Spleen (tissue), 11 donors: ENCODE data around the gene PTPRM. TPM values are rescaled to one million over a fixed set of nuclear protein-coding genes. Genes with fewer than 3 reads are reported as not detected.
A peak's percentile ranks its signal among the peaks of the same experiment; 100 is the strongest.

ENCODE experiments used
- DNase-seq: peaks from one replicate; pipeline ENCODE4 v3.0.0-alpha.2; 2020
- H3K27ac ChIP-seq, 8 donors: fragments of 200-600 bp; sonication (generic) in 7 of 8; 1 replicate in 4 of 8; 2 replicates in 4 of 8; pipeline versions ENCODE4 v1.5.0 to v1.8.0; 2016 to 2021; ENCODE audit warnings: inconsistent platforms in 4 of 8, mild to moderate bottlenecking in 4 of 8, moderate library complexity in 1 of 8
- H3K27me3 ChIP-seq, 7 donors: fragments of 200-600 bp; sonication (generic) in 6 of 7; replicated peaks in 1 of 7; 1 replicate in 4 of 7; 2 replicates in 3 of 7; pipeline versions ENCODE4 v1.5.0 to v1.8.0; 2016 to 2021; ENCODE audit warnings: inconsistent platforms in 3 of 7, mild to moderate bottlenecking in 1 of 7
- H3K36me3 ChIP-seq, 6 donors: fragments of 200-600 bp; sonication (generic) in 5 of 6; 1 replicate in 4 of 6; 2 replicates in 2 of 6; pipeline versions ENCODE4 v1.5.0 to v1.8.0; 2016 to 2021; ENCODE audit warnings: inconsistent platforms in 2 of 6
- H3K4me1 ChIP-seq, 6 donors: fragments of 200-600 bp; sonication (generic) in 5 of 6; 1 replicate in 3 of 6; 2 replicates in 3 of 6; pipeline versions ENCODE4 v1.5.0 to v1.8.0; 2016 to 2021; ENCODE audit warnings: inconsistent platforms in 3 of 6
- H3K4me3 ChIP-seq, 8 donors: fragments of 200-600 bp; sonication (generic) in 7 of 8; 1 replicate in 4 of 8; 2 replicates in 4 of 8; pipeline versions ENCODE4 v1.5.0 to v1.8.0; 2016 to 2021; ENCODE audit warnings: inconsistent platforms in 4 of 8, mild to moderate bottlenecking in 4 of 8, moderate library complexity in 2 of 8
- H3K9me3 ChIP-seq, 8 donors: fragments of 200-600 bp; sonication (generic) in 7 of 8; 1 replicate in 4 of 8; 2 replicates in 4 of 8; pipeline versions ENCODE4 v1.5.0 to v1.8.0; 2016 to 2021; ENCODE audit warnings: inconsistent platforms in 4 of 8
- CTCF ChIP-seq, 11 experiments: fragments of 200-600 bp in 7 of 11; fragments of 450-650 bp in 4 of 11; sonication (generic) in 4 of 11; IDR thresholded peaks in 8 of 11; conservative IDR thresholded peaks in 3 of 11; 1 replicate in 7 of 11; 2 replicates in 4 of 11; pipeline versions ENCODE4 v1.4.0 to v1.8.0; 2016 to 2021; ENCODE audit warnings: antibody characterized with exemption in 11 of 11, inconsistent platforms in 4 of 11, mild to moderate bottlenecking in 1 of 11
- POLR2A ChIP-seq, 3 donors: fragments of 450-650 bp; IDR thresholded peaks; one replicate each; pipeline ENCODE4 v1.5.1; 2017; ENCODE audit warnings: antibody characterized with exemption in 3 of 3, mild to moderate bottlenecking in 1 of 3
- POLR2AphosphoS5 ChIP-seq, 3 donors: sonication (generic); formaldehyde crosslinking; IDR thresholded peaks; one replicate each; pipeline ENCODE4 v1.5.1; 2017; ENCODE audit warnings: antibody characterized with exemption in 3 of 3
- WGBS, 5 donors: extraction: QIAGEN DNeasy Blood & Tissue Kit in 3 of 5; methylation state at CpG; one replicate each; pipeline versions ENCODE4 v1.1.5 to v1.1.7; 2013 to 2018; 5-methylcytosine and 5-hydroxymethylcytosine counted together
- intact Hi-C: fragments of 100-400 bp; cut with DNase I; formaldehyde crosslinking; loops from one replicate; pipeline ENCODE4 v1.15.0; 2023; ENCODE audit warnings: low total_unique reads
- polyA plus RNA-seq, 3 donors: library from polyadenylated mRNA; stranded (reverse); fragments of 200-250 nt; gene quantifications; one replicate each; pipeline ENCODE4 v1.2.1, GENCODE V29; 2013
- total RNA-seq, 7 donors: library from RNA; depleted of rRNA in 3 of 7; stranded (reverse); fragments of >200 nt in 3 of 7; fragmentation: NEBNext Ultra II Directional in 4 of 7; extraction: Animal tissue kit (Norgen Biotek cat#: 25700) in 4 of 7; gene quantifications; one replicate each; pipeline versions ENCODE4 v1.1.0 to v1.2.1, GENCODE V29; 2016 to 2021
- donor health status: healthy with polysubstance abuse.
- donor health status: DM: no; HTN: no; CAD: no; lungs with moderate emphysema.
- donor health status: DM: no; HTN: no; CAD: no.
- donor health status: Bipolar disorder and iron deficiency.
- donor health status: healthy.
- donor health status: DM: no; HTN: no; CAD: no.
- donor health status: DM: yes; HTN: yes; CAD: no.

PTPRM gene
- total and polyA plus RNA-seq, 10 donors = 23.5 to 97.8 (median 62.8) TPM

GRCh38 chr18:8130096-8130495 is 563.0 kb downstream of the PTPRM start:
- Histone ChIP-seq H3K36me3 (no peaks in the 10 kb centered on the region), H3K4me3 (no peak overlapping the region), H3K27ac (no peak overlapping the region), H3K4me1 (no peaks in the 10 kb centered on the region), H3K27me3 (no peaks in the 10 kb centered on the region), H3K9me3 (no peaks in the 10 kb centered on the region)
- intact Hi-C loops = no loop called here
- DNase-seq = no peak
- 80 to 87% (median 82%) methylated on average over 5 of the region's 5 CpGs for WGBS, 5 donors
- TF ChIP-seq POLR2A (IDR thresholded peaks at IDR 0.05) = no peak
- TF ChIP-seq CTCF (IDR thresholded peaks at IDR 0.05 in 8 of 11, conservative IDR thresholded peaks at IDR 0.05 in 3 of 11) = no peak
- TF ChIP-seq POLR2AphosphoS5 (IDR thresholded peaks at IDR 0.05) = no peak

GRCh38 chr18:8133032-8133431 is 565.9 kb downstream of the PTPRM start:
- DNase-seq = no peak
- TF ChIP-seq CTCF (IDR thresholded peaks at IDR 0.05 in 8 of 11, conservative IDR thresholded peaks at IDR 0.05 in 3 of 11) (no peak), POLR2A (IDR thresholded peaks at IDR 0.05) (no peak), POLR2AphosphoS5 (IDR thresholded peaks at IDR 0.05) (no peak)
- H3K27ac ChIP-seq = no peak overlapping the region
- no peaks in the 10 kb centered on the region for H3K27me3 ChIP-seq
- H3K36me3 ChIP-seq = no peaks in the 10 kb centered on the region
- H3K4me1 ChIP-seq = no peaks in the 10 kb centered on the region
- intact Hi-C loops = no loop called here
- no peaks in the 10 kb centered on the region for H3K9me3 ChIP-seq
- no peak overlapping the region for H3K4me3 ChIP-seq

- no peaks in the 10 kb centered on the region for H3K9me3 ChIP-seq
- no peaks in the 10 kb centered on the region for H3K36me3 ChIP-seq
- 79 to 100% (median 90%) methylated on average over 1 of the region's 1 CpG for WGBS, 5 donors
- no peak overlapping the region for H3K27ac ChIP-seq
- intact Hi-C loops = no loop called here
- DNase-seq = no peak
- H3K4me1 ChIP-seq = no peaks in the 10 kb centered on the region
- no peaks in the 10 kb centered on the region for H3K27me3 ChIP-seq
- H3K4me3 ChIP-seq = no peak overlapping the region
- TF ChIP-seq POLR2AphosphoS5 (IDR thresholded peaks at IDR 0.05) (no peak), POLR2A (IDR thresholded peaks at IDR 0.05) (no peak), CTCF (IDR thresholded peaks at IDR 0.05 in 8 of 11, conservative IDR thresholded peaks at IDR 0.05 in 3 of 11) (no peak)
Measured at GRCh38 chr18:8133888-8134287, 566.8 kb downstream of the PTPRM start.

GRCh38 chr18:8139127-8139527 is 572.0 kb downstream of the PTPRM start:
- H3K4me1 ChIP-seq = peaks cover 0 to 7% (median 3%) of the 10 kb centered on the region in 6 donors
- WGBS, 5 donors = 51 to 73% (median 71%) methylated on average over 10 of the region's 10 CpGs
- no peak for DNase-seq
- TF ChIP-seq POLR2A (IDR thresholded peaks at IDR 0.05) (no peak), POLR2AphosphoS5 (IDR thresholded peaks at IDR 0.05) (no peak)
- peaks cover 0 to 5% (median 0%) of the 10 kb centered on the region in 6 donors for H3K36me3 ChIP-seq
- no peaks in the 10 kb centered on the region for H3K27me3 ChIP-seq
- no peak overlapping the region for H3K4me3 ChIP-seq
- H3K27ac ChIP-seq = peak overlapping the region in 1 of 8 donors; percentile 13
- intact Hi-C loops = no loop called here
- no peaks in the 10 kb centered on the region for H3K9me3 ChIP-seq

- intact Hi-C loops = no loop called here
- TF ChIP-seq CTCF (IDR thresholded peaks at IDR 0.05 in 8 of 11, conservative IDR thresholded peaks at IDR 0.05 in 3 of 11) (no peak), POLR2AphosphoS5 (IDR thresholded peaks at IDR 0.05) (no peak), POLR2A (IDR thresholded peaks at IDR 0.05) (no peak)
- Histone ChIP-seq H3K27ac (no peak overlapping the region), H3K9me3 (no peaks in the 10 kb centered on the region), H3K36me3 (peaks cover 0 to 9% (median 0%) of the 10 kb centered on the region in 6 donors), H3K4me3 (no peak overlapping the region), H3K4me1 (peaks cover 0 to 7% (median 3%) of the 10 kb centered on the region in 6 donors), H3K27me3 (no peaks in the 10 kb centered on the region)
- 77 to 88% (median 82%) methylated on average over 7 of the region's 7 CpGs for WGBS, 5 donors
- no peak for DNase-seq
Measured at GRCh38 chr18:8139891-8140406, 572.8 kb downstream of the PTPRM start.
